AG09319 (cell line): ENCODE measurements around the gene PEPD.
"Not testable (repeated sequence)": the region's sequence is repeated elsewhere in the genome, so short reads cannot be mapped to it uniquely, and the experiment has no call there.

Experiments used
- DNase-seq: peaks from one replicate; pipeline ENCODE4 v3.0.0-alpha.2; 2010; ENCODE audit warnings: low read depth; ENCODE audit errors: extremely low read depth
- CTCF ChIP-seq: IDR thresholded peaks from 2 replicates; pipeline ENCODE4 v1.5.1; 2011; ENCODE audit warnings: low read depth, mild to moderate bottlenecking, inconsistent platforms, low read length, moderate library complexity

Gene PEPD

GRCh38 chr19:33497778-33498175 is 23.8 kb downstream of the PEPD start:
- no peak for TF ChIP-seq CTCF
- DNase-seq: no peak

GRCh38 chr19:33497131-33497777 is 24.3 kb downstream of the PEPD start:
- TF ChIP-seq CTCF: no peak
- no peak for DNase-seq

- no peak for DNase-seq
- TF ChIP-seq CTCF: no peak
These were observed 25.3 kb downstream of the PEPD start for GRCh38 chr19:33496038-33496895.

- no peak for TF ChIP-seq CTCF
- no peak for DNase-seq
These were observed 28.0 kb downstream of the PEPD start for GRCh38 chr19:33493401-33494275.

- no peak for DNase-seq
- no peak for TF ChIP-seq CTCF
These were observed 28.6 kb downstream of the PEPD start for GRCh38 chr19:33492951-33493350.

GRCh38 chr19:33492090-33492489 is 29.5 kb downstream of the PEPD start:
- no peak for TF ChIP-seq CTCF
- DNase-seq: no peak

GRCh38 chr19:33490596-33490995 is 31.0 kb downstream of the PEPD start:
- not testable (repeated sequence) for DNase-seq
